ENCODE measurements around the gene PGAP3. TPM values are rescaled to one million over a fixed set of nuclear protein-coding genes. Genes with fewer than 3 reads are reported as not detected.

Gene PGAP3
- polyA plus RNA-seq, 3 donors from 2014 or later, result 24.0 to 47.1 (median 37.8) TPM

DNA sequence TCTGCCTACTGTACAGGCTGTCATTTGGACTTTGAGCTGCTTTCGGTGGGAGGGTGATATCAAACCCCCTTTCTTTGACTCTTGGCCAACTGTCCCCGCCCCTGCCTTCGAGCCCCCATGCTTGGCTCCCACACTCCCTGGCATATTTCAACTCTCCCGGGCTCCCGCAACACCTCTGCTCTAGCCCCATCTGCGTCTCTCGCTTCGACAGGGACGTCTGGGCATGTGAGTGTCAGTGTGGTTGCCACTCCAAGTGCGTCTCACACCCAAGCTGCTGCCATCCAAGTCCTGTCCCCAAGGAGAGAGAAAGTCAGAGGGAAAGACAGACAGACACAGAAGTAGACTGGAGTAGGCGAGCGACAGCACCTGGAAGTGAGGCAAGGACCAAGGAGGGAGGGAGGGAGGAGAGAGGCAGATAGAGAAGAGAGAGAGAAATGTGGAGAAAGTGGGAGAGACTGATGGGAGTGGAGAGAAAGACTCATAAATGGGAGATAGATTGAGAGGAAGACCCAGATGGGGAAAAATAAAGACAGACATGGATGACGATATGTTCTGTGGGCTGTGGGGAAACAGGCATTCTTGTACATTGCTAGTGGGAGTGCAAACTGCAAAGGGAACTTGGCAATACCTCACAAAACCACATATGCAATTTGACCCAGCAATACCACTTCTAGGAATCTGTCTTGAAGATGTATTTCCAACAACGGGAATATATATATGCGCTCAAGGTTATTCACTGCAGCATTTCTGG lies 39.1 kb downstream of the PGAP3 start:
- H3K4me1 Mint-ChIP-seq, result peaks cover 64 to 67% of the 10 kb centered on the region in 2 donors
- no peak overlapping the region for H3K4me3 Mint-ChIP-seq
- H3K9me3 Mint-ChIP-seq, result no peaks in the 10 kb centered on the region
- H3K36me3 Mint-ChIP-seq, result no peaks in the 10 kb centered on the region
- H3K27me3 Mint-ChIP-seq (ENCODE audit: low read depth in 3 of 3), result peaks cover 2 to 5% (median 2%) of the 10 kb centered on the region in 3 donors
- DNase-seq, result no peak
- H3K27ac Mint-ChIP-seq, result peak overlapping the region in 3 of 6 donors; percentile 2 to 67 (median 34)

DNA sequence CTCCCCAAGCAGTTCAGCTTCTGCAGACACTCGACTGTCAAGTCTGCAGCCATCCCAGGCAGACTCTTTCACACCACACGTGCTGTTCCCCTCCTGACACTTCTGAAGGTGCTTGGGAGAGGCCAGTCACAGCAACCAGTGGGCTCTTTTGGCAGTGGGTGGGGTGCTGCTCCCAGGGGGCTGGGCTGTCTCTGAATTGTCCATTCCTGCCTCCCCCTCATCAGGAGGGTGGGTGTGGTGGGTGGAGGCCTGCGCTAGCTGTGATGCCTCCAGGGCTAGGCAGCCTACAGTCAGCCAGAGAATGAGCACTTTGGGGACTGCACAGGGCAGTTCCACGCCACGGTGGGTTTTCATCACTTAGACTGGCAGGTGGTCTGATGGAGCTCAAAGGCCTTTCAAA lies 40.6 kb downstream of the PGAP3 start:
- peaks cover 72 to 74% of the 10 kb centered on the region in 2 donors for H3K4me1 Mint-ChIP-seq
- no peak overlapping the region for H3K4me3 Mint-ChIP-seq
- H3K9me3 Mint-ChIP-seq, result no peaks in the 10 kb centered on the region

DNA sequence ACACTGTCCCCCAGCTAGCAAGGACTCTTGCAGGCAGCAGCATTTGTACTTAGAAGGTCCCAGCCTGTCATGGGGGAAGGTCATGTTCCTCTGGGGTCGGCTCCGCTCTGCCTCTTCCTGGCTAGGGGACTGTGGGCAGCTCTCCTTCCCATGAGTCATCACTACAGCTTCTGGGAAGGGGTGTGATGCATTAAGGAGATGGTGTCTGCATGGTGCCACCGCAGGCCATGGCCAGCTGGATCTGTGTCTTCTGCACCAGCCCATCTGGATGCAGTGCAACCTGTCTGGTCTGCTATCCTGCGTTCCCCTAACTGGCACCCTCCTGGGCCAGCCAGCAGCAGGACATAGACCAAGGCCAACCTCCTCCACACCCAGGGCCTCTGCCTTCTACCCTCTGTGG lies 44.6 kb downstream of the PGAP3 start:
- Mint-ChIP-seq H3K36me3 (no peaks in the 10 kb centered on the region), H3K9me3 (no peaks in the 10 kb centered on the region), H3K4me3 (peak overlapping the region in 2 of 5 donors; percentile 28 to 36), H3K27ac (peak overlapping the region in 5 of 6 donors; percentile 2 to 88 (median 53)), H3K4me1 (peaks cover 79 to 84% of the 10 kb centered on the region in 2 donors), H3K27me3 (ENCODE audit: low read depth in 3 of 3) (peaks cover 0 to 3% (median 0%) of the 10 kb centered on the region in 3 donors)
- DNase-seq, result no peak

More for the DNA sequence above, 40.6 kb downstream of the PGAP3 start:
- H3K27ac Mint-ChIP-seq, result no peak overlapping the region
- peaks cover 2 to 3% (median 2%) of the 10 kb centered on the region in 3 donors for H3K27me3 Mint-ChIP-seq (ENCODE audit: low read depth in 3 of 3)
- DNase-seq, result no peak
- no peaks in the 10 kb centered on the region for H3K36me3 Mint-ChIP-seq

DNA sequence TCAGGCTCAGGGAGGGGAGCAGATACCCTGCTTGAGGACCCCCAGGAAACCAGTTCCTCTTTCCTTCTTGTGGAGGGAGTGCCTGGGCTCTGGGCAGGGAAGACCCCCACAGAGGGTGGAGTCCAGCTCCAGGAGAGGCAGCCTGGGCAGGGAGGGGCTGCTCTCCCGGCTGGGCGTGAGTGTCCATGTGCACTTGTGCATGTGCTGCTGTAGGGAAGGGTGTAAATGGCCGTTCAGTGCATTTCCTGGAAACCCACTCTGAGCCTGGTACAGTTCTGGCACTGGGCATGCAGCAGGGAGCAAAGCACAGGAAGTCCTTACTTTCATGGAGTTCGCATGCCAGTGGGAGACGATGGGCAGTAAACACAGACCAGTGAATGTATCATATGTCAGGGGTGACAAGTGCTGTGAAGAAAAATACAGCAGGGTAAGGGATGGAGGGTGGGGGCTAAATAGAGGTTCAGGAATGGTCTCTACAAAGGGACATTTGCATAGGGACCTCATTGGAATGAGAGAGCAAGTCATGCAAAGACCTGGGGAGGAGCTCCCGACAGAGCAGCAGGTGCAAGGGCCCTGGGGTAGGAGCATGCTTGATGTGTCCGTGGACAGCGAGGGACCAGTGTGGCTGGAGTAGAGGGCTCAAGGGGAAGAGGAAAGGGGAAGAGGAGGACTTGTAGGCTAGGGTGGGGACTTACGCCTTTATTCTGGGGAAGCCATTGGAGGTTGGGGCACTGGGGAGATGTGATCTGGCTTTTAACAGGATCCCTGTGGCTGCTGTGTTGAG lies 45.4 kb downstream of the PGAP3 start:
- no peaks in the 10 kb centered on the region for H3K36me3 Mint-ChIP-seq
- peak overlapping the region in 5 of 6 donors; percentile 51 to 88 (median 55) for H3K27ac Mint-ChIP-seq
- H3K4me1 Mint-ChIP-seq, result peaks cover 85 to 92% of the 10 kb centered on the region in 2 donors
- H3K4me3 Mint-ChIP-seq, result peak overlapping the region in 2 of 5 donors; percentile 0 to 36
- H3K27me3 Mint-ChIP-seq (ENCODE audit: low read depth in 3 of 3), result peaks cover 0 to 6% (median 0%) of the 10 kb centered on the region in 3 donors
- DNase-seq, result no peak
- H3K9me3 Mint-ChIP-seq, result no peaks in the 10 kb centered on the region

DNA sequence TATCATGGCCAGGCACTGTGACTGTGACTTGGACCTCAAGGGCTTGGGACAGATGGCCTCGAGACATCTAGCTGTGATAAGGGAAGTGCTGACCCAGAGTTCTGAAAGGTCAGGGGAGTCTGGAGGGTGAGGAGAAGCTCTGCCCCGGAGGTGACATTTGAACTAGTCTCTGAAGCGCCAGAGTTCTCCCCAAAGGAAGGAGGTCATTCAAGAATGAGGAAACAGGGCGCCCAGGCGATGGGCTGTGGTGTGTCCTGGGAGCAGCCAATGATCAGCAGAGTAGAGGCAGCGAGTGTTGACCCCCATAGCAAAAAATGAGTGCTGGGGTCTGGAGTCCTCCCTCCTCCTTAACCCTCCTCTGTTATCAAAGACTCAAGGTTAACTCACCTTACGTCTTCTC lies 46.0 kb downstream of the PGAP3 start:
- no peaks in the 10 kb centered on the region for H3K36me3 Mint-ChIP-seq
- no peaks in the 10 kb centered on the region for H3K9me3 Mint-ChIP-seq
- H3K4me1 Mint-ChIP-seq, result peaks cover 86 to 93% of the 10 kb centered on the region in 2 donors
- no peak for DNase-seq
- peak overlapping the region; percentile 20 to 72 (median 43) for H3K27ac Mint-ChIP-seq
- H3K4me3 Mint-ChIP-seq, result peak overlapping the region in 1 of 5 donors; percentile 17
- H3K27me3 Mint-ChIP-seq (ENCODE audit: low read depth in 3 of 3), result peaks cover 0 to 6% (median 3%) of the 10 kb centered on the region in 3 donors

DNA sequence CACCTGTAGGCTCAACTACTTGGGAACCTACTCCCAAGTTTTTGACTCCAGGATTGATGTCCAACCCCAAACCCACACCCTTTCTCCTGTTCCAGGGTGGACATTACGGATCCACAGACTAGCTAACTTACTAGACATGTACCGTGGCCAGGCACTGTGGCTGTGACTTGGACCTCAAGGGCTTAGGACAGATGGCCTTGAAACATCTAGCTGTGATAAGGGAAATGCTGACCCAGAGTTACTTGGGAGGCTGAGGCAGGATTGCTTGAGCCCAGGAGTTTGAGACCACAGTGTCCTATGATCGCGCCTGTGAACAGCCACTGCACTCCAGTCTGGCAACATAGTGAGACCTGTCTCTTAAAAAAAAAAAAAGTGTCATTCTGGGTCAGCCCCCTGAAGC lies 46.8 kb downstream of the PGAP3 start:
- no peak for DNase-seq
- peaks cover 86 to 87% of the 10 kb centered on the region in 2 donors for H3K4me1 Mint-ChIP-seq
- H3K36me3 Mint-ChIP-seq, result no peaks in the 10 kb centered on the region
- H3K27me3 Mint-ChIP-seq (ENCODE audit: low read depth in 3 of 3), result peaks cover 0 to 6% (median 5%) of the 10 kb centered on the region in 3 donors
- peak overlapping the region in 2 of 6 donors; percentile 29 to 96 for H3K27ac Mint-ChIP-seq
- peak overlapping the region in 3 of 5 donors; percentile 50 to 76 (median 61) for H3K4me3 Mint-ChIP-seq
- H3K9me3 Mint-ChIP-seq, result no peaks in the 10 kb centered on the region

DNA sequence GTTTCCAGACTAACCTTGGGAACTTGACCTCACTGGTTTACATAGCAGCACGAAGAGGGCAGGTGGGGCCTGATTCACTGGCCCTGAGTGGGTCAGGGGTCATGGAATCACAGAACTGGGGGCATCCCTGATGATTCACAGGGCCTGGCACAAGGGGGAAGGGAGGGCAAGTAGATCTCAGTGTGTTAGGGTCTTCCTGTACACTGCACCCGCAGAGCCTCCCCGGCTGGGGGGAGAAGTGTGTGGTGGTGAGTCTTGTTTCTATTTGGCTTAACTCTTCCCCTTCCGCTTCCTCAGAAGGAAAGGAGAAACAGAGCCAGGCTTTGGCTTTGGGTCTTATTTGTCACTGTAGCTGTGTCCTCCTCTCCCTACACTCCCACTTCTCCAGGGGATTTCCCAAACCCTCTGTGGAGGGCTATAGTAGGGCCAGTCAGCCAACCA lies 47.2 kb downstream of the PGAP3 start:
- peaks cover 83 to 86% of the 10 kb centered on the region in 2 donors for H3K4me1 Mint-ChIP-seq
- H3K27ac Mint-ChIP-seq, result peak overlapping the region; percentile 12 to 96 (median 65)
- no peaks in the 10 kb centered on the region for H3K9me3 Mint-ChIP-seq
- peaks cover 0 to 6% (median 5%) of the 10 kb centered on the region in 3 donors for H3K27me3 Mint-ChIP-seq (ENCODE audit: low read depth in 3 of 3)
- DNase-seq, result no peak
- H3K36me3 Mint-ChIP-seq, result no peaks in the 10 kb centered on the region
- H3K4me3 Mint-ChIP-seq, result peak overlapping the region; percentile 41 to 76 (median 61)

DNA sequence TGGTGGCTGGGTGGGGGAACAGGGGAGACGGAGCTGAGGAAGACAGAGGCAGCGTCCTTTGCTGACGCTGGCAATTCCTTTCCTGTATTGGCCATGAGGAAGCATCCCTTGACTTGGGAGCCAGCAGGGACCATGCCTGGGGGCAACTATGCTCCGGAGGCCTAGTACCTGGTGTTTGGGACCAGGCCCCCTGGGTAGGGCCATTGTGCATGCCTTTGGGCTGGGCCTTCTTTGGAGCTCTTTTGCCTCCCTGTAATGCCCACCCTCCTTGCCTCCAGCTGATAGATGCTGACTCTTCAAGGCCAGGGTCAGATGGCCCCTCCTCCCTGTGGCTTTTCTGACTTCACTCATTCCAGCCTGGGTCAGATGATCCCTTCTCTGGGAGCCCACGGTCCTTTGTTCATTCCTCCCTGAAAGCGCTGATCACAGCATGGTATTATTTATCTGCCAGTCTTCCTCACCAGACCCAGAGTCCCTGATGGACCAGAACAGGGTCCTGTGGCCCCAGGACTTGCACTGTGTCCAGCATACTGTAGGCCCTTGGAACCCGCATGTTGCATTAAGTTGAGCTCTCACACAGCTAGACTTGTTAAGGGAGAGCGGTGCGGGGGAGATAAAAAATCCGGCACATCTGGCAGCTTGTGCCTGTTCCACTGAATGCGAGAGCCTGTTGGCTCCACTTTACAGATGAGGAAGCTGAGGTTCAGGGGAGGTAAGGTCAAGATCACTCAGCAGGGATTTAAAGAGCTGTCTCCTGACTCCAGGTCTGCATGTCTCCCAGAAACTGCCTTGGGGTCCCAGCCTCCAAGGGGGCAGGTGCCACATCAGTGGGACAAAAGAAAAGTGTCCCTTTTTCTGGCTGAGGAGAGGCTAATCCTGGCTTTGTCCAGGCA lies 48.0 kb downstream of the PGAP3 start:
- Mint-ChIP-seq H3K27me3 (ENCODE audit: low read depth in 3 of 3) (peaks cover 0 to 8% (median 4%) of the 10 kb centered on the region in 3 donors), H3K4me3 (peak overlapping the region; percentile 54 to 63 (median 55)), H3K27ac (peak overlapping the region; percentile 43 to 96 (median 72)), H3K4me1 (peaks cover 75 to 78% of the 10 kb centered on the region in 2 donors), H3K36me3 (no peaks in the 10 kb centered on the region), H3K9me3 (no peaks in the 10 kb centered on the region)
- DNase-seq, result no peak

DNA sequence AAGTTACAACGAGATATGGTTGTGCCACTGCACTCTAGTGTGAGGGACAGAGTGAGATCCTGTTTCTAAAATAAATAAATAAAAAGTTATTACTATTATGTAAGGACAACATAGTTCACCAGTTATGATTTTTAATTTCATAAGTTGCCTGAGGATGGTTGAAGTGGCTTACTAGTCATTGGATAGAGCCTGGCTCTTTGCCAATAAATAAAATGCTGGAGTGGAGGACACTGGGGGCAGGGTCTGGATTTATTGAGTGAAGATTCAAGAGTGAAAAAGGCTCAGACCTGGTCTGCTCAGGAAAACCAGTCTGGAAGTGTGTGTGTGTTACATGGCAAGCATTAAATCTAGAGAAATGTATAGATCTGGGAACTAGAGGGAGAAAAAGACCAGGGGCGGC lies 48.8 kb downstream of the PGAP3 start:
- peaks cover 72 to 73% of the 10 kb centered on the region in 2 donors for H3K4me1 Mint-ChIP-seq
- peaks cover 0 to 8% (median 3%) of the 10 kb centered on the region in 3 donors for H3K27me3 Mint-ChIP-seq (ENCODE audit: low read depth in 3 of 3)
- peak overlapping the region; percentile 33 to 99 (median 63) for H3K4me3 Mint-ChIP-seq
- no peak for DNase-seq
- H3K27ac Mint-ChIP-seq, result peak overlapping the region in 5 of 6 donors; percentile 49 to 96 (median 61)
- no peaks in the 10 kb centered on the region for H3K9me3 Mint-ChIP-seq
- H3K36me3 Mint-ChIP-seq, result no peaks in the 10 kb centered on the region

DNA sequence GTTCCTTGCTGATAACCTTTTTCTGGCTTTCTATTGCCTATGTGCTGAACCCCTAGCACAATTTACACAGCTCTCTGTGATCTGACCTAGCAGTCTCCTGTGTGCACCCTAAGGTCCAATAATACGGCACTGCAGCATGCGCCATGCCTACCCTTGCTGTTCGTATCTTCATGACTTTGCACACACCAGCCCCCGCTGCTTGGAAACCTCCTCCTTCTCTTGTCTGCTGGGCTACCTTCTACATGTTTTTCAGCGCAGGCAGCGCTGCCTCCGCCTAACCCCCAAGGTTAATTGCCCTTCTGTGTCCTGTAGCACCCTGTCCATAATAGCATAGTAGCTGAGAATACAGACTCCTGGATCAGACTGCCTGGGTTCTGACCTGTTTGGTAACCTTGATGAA lies 49.5 kb downstream of the PGAP3 start:
- Mint-ChIP-seq H3K4me1 (peaks cover 65 to 66% of the 10 kb centered on the region in 2 donors), H3K4me3 (peak overlapping the region; percentile 88 to 99 (median 91)), H3K27me3 (ENCODE audit: low read depth in 3 of 3) (peaks cover 0 to 8% (median 8%) of the 10 kb centered on the region in 3 donors), H3K36me3 (no peaks in the 10 kb centered on the region), H3K27ac (peak overlapping the region; percentile 89 to 96 (median 94)), H3K9me3 (no peaks in the 10 kb centered on the region)
- no peak for DNase-seq

DNA sequence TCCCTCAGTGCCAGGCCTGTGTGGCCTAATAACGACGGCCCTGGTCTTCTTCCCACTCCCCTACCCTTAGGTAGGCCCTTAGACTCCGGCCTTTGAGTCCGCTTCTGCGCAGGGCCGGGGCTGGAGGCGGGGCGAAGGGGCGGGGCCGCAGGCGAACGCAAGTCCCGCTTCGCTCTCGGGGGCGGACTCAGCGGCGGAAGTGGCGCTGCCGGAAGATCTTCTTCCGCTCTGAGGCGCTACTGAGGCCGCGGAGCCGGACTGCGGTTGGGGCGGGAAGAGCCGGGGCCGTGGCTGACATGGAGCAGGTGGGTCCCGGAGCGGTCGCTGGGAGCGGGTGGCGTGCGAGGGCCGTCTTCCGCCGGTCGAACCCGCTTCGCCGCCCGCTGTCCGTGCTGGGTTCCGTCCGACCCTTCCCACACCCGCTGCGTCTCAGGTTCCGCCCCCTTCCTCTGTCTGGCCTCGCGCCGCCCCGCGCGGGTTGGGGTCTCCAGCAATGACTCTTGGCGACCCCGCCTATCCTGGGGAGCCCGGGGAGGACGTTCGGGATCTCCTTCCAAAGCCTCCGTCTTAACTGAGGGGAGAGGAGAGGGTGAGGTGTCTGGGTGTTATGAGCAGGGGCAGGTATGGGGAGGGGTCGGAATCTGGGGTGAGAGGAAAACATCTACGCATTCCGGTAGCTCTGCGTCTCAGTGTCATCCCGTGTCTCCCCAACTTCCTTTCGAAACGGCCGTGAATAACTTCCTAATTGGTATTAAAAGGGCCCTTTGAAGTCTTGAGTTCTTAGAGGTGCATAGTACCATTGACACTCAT lies 50.7 kb downstream of the PGAP3 start, which contains the start of gene STARD3:
STARD3 (plus strand) TSS at position 218 of the 810 bp plus-strand sequence. CDS start 16,388 bp downstream, outside the sequence.
- peaks cover 0 to 8% (median 8%) of the 10 kb centered on the region in 3 donors for H3K27me3 Mint-ChIP-seq (ENCODE audit: low read depth in 3 of 3)
- no peaks in the 10 kb centered on the region for H3K9me3 Mint-ChIP-seq
- peak; percentile 86 to 90 (median 89) for DNase-seq
- H3K4me3 Mint-ChIP-seq, result peak within 1 kb of the TSS; percentile 88 to 99 (median 91)
- no peaks in the 10 kb centered on the region for H3K36me3 Mint-ChIP-seq
- peak within 1 kb of the TSS; percentile 89 to 96 (median 94) for H3K27ac Mint-ChIP-seq
- peaks cover 54% of the 10 kb centered on the region in 2 donors for H3K4me1 Mint-ChIP-seq

DNA sequence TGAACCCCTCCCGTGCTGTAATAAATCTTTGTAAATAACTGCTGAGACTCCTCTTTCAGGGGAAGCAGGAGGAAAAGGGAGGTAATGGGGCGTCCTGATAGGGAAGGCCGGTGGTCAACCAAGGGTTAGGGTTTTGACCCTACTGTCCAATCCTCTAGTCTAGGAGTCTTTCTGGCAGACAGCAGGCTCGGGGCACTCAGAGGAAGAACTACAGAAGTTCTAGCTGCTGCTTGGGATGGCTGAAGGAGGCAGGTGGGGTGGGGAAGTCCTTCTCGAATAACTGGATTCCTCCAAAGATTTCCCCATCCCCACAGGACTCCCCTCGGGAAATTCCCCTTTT lies 51.3 kb downstream of the PGAP3 start:
- Mint-ChIP-seq H3K27ac (peak overlapping the region; percentile 89 to 96 (median 94)), H3K4me1 (peaks cover 49% of the 10 kb centered on the region in 2 donors), H3K27me3 (ENCODE audit: low read depth in 3 of 3) (peaks cover 0 to 11% (median 8%) of the 10 kb centered on the region in 3 donors), H3K36me3 (no peaks in the 10 kb centered on the region), H3K4me3 (peak overlapping the region; percentile 88 to 99 (median 91)), H3K9me3 (no peaks in the 10 kb centered on the region)
- DNase-seq, result no peak
